ENCODE measurements around the gene EIPR1.

EIPR1 gene

DNA sequence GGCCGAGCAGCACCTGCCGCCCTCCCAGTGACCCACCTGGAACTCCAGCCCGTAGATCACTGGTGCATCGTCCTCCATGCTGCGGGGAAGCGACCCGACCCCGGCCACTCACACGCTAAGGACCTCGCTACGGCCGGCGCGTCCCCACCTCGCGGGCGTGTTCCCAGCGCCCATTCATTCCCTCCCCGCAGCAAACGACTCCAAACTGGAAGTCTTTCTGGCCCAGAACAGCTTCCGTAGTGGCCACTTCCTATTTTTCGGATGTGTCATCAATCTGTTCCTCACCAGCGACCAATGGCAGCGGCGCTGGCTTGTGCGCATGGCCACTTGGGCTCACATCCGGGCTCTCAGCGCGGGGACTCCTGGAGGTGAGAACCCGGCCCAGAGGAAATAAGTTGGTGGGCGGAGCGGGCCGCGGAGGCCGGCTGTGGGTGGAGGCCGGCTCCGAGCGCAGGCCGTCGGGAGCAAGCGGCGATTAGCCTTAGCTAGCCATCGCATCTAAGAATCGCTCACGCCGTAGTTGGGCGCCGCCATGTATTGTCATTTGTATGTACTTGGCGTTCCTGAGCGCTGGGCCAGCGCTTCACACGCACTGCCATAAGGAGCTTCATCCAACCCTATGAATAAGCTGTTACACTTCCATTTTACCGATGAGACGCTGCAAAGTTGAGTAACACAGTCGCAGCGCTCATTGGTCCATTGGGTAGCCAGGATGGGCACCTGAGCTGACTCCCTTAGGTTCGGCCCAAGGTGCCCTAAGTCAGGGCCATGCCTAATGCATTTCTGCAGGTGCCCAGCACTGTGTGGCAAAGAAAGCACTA, at the start of gene EIPR1:
Gene EIPR1 (minus strand): TSS at position 207 of the 821 bp plus-strand sequence. CDS start 129 bp downstream, at position 78.
- DNase-seq = peak; percentile 99

DNA sequence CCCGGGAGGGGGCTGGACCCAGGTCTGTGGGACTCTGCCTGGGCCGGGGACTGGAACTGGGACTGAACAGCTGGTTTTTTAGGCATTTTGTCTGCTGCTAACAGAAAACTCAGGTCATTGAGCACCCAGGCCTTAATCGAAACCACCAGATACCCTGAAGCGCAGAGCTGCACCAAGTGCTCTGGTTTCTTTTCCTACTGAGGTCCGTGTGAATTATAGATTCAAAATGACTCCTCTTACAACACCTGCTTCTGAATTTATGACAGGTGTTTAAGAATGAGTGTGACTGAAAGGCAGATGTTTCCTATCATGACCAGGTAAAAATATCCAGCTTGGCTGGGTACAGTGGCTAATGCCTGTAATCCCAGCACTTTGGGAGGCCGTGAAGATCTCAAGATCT, 49.7 kb upstream of the EIPR1 start:
- DNase-seq = no peak

DNA sequence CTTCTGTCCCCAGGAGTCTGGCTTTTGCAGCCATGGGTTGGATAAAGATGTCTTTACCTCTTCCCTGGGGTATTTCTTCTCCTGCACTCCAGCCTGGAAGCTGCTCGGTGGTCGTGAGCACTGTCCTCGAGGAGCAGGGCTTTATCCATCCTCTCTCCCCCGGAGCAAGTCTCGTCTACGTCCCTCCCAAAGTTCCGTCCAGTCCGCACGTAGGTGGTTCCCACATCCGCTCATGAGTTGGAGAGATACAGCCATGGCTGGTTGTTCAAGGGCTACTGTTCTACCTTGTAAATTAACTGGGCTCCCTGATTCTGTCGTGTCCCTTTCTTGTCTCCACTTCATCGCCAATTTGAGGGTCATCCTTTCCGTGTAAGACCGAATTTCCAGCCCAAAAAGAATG, 49.0 kb upstream of the EIPR1 start:
- DNase-seq = no peak

DNA sequence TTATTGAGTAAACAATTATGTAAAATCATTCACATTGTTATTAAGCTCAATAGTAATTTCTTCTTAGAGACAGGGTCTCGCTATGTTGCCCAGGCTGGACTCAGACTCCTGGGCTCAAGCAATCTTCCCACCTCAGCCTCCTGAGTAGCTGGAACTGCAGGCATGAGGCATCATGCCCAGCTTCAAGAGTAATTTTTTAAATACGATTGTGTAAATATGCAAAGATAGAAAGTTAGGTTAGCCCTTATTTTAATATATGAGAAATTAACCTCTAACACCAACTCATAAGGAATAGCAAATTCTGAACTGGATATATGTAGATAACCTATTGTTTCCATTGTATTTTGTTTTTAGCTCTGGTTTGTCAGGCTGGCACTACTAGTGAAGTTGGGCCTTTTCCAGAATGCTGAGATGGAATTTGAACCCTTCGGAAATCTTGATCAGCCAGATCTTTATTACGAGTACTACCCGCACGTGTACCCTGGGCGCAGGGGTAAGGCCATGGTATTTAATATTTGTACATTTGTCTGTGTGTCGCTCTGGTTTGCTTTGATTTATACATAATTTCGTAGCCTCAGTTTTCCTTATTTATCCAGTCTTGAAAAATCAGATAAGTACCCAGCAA, 46.7 kb upstream of the EIPR1 start:
- no peak for DNase-seq

DNA sequence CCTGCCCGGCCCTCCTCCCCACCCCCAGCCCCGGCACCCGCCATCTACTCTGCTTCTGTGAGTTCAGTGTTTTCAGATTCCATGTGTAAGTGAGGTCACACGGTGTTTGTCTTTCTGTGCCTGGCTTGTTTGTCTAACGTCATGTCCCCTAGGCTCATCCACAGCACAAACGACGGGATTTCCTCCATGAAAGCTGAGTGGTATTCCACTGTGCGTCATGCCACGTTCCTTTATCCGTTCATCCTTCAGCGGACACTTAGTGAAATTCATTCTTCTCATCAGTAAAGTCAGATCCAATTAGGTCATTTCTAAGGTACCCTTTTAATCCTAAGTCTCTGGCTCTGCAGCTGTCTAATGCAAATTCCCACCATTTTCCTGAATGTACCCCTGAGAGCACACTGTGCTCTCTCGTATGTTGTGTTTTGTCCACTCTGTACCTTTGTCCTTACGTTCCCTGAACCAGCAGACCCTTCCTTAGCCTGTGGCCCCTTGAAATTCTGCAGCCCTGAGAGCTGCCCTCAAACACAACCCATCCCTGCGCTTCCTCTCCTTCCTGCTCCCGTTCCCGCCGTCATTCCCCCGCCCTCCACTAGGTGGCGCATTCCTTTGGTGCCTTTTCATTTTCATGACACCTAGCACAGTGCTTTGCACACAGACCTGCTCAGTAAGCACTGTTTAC, 46.0 kb upstream of the EIPR1 start:
- peak; percentile 39 for DNase-seq

DNA sequence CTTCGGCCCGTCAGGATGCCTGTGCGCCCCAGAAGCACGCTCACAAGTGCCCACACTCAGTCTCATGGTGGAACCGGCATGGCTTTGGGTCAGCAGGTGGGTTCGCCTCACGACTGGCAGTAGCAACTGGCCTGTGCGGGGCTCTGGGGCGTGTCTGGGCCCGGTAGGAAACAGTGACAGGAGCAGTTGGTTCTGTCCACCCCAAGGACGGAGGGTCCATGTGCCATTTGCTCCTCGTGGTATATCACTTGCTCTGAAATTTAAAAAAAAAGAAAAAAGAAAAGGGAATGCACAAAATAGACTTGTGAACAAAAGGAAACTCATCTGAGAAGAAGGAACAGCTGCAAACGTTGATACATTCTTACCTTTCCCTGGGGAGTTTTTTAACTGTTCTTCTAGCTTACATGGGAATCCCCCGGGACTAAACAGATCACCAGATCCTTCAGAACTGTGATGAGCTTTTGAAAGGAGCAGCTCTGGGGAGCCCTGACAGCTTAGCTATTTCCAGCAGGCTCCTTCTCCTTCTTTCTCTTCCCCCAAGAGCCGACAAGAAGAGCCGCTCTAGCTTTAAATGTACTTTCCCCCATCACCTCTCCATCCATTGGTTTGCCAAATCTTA, 44.7 kb upstream of the EIPR1 start:
- DNase-seq = no peak

DNA sequence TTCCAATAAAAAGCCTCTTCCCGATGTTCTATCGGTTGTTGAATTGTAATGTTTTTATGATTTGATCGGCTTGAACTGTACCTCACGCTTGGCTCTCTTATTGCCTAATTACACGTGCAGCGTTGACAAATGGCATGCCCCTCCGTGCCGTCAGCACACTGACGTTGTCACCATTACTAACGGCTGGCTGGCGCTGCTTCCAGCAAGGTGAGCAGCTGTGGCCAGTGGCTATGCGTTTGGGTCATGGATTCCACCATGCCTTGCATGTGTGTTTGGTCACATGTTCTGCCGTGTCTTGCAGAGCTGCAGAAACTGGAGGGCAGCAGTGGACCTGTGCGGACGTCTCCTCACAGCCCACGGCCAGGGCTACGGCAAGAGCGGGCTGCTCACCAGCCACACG, 44.0 kb upstream of the EIPR1 start:
- DNase-seq = no peak

DNA sequence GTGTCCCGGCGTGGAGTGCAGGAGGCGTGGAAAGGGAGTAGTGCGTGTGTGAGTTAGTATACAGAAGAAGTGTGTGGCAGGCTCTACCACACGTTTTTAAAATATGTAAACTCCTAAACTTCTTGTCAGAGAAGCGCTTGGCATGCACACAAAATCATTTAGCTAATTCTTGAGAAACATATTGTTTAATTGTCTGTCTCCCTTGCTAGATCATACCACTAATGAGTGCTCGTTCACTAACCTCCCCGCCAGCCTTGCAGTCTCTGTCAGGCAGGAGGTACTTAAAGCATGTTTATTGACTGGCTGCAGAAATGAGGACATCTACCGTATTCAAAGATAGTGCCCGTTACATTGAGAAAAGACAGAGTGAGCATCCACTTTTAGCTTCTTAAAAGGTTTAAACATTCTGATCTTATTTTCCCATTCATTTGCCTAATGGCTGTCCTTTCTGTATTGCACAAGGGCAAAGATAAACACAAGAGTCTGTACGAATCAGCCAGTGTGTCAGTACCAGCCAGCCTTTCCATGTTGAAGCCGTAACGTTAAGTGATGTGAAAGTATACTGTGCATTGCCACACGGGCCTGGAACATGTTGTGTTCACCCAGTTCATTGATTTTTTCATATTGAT, 43.3 kb upstream of the EIPR1 start:
- DNase-seq = no peak

DNA sequence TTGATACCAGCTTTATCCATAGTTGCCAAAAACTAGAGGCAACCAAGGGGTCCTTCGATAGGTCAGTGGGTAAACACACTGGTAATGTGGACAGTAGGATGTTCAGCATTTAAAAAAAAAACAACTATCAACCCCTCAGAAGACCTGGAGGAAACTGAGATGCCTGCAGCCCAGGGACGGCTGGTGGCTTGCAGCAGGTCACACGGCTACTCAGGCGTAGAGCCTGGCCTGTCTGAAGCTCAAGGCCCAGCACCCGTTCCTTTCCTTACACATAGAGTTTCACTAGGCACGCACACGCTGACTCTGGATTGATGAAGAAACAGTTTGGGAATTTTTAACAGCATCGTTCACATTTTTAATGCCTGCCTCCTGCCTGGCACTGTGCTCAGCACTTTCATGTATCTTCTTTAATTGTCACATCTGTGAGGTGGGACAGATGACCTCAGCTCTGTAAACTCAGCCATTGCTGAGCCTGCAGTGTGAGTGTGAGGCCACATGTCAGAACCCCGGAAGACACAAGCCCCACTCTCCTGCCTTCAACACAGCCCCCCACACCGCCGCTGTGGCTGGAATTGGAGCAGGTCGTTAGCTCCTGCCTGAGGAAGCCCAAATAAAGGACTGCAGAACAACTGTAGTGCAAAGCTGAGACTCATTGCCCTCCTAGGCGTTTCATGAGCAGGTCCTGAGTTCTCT, 42.6 kb upstream of the EIPR1 start:
- no peak for DNase-seq

DNA sequence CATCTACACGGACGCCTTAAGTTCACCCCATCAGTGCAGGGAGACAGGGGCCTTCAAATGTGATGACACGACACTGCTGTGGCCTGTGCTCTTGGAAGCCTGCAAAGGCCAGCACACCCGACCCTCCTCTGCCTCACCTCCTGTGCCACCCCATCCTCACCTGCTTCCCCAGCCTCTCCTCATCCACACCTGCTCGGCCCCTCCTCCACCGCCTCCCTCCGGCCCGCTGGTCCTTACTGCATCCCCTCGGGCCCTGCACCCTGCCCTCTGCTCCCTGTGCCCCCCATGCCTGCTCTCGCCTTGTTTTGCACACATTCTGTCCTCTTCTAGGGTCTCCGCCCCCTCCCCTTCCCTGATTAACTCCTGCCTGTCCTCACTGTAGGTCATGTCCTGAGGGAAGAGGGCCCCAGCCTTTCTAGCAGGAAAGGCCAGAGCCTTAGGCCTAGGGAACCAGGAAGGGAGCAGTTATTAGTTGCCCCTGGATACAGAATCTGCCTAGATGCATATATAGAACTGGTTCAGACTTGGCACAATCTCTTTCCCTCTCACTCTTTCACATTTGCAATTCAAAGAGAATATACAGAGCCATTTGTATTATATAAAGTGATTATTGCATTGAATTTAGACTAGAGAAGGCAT, 41.3 kb upstream of the EIPR1 start:
- DNase-seq = no peak

DNA sequence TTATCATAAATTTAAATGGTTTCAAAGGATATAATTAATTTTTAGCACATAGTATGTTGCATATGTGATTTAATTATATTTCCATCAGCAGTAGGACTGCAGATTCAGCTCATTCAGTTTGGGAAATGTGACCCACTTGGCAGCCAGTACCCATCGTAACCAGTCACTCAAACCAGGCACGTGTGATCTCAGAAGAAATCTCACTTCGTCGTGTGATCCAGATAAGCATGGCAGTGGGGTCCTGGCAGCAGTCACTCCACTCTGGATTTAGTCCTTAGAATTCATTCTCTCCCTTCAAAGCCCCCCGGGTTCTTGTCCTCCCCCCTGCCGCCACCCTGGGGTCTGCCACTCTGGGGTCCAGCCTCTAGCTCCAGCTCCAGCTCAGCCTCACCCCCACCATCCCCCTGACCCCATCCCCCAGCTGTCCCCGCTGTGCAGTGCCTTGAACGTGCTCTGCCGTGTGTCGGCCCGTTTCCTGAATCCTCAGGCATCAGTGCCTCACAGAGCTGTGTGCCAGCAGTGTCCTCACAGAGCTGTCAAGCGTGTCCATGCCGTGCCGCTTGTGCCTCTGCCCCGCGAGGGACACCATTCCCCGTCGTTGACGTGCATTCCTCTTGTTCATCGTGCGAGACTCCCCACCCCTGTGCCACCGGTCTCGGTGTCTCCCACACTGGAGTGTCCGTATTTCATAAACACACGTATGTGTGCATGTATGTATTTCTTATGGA, 36.7 kb upstream of the EIPR1 start:
- no peak for DNase-seq

DNA sequence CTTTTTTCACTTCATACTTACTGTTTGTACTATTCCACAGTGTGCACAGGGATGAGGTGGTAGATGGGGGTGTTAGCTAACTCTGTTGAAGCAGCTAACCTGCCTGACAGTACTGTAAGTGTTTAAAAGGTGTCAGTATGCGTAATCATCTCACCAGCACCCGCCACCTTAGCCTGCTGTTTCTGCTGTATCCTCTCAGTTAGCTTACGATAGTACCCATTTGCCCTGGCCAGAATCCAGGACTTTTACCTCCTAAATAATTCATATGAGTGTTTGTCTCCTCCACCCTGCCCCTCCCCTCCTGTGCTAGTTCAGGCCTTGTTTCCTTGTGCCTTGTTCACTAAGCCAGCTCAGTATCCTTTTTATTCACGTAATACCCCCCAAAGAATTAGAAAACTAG, 36.1 kb upstream of the EIPR1 start:
- no peak for DNase-seq

DNA sequence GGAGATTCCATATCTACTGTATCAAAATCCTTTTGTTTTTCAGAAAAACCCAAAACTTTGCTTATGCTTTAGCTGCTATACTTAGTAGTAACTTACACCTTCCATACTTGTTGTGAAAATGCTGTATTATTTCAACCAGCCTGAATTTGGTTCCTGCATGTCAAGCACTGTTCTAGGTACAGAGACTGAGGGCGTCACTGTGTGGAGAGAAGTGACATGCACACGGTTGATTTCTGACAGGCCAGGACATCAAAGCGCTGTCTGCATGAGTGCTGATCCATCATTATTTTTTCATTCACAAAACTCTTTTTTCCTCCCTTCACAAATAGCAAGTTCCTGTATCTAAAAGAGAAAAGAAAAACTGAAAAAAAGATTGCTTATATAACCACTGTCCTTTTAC, 33.5 kb upstream of the EIPR1 start:
- DNase-seq = no peak

DNA sequence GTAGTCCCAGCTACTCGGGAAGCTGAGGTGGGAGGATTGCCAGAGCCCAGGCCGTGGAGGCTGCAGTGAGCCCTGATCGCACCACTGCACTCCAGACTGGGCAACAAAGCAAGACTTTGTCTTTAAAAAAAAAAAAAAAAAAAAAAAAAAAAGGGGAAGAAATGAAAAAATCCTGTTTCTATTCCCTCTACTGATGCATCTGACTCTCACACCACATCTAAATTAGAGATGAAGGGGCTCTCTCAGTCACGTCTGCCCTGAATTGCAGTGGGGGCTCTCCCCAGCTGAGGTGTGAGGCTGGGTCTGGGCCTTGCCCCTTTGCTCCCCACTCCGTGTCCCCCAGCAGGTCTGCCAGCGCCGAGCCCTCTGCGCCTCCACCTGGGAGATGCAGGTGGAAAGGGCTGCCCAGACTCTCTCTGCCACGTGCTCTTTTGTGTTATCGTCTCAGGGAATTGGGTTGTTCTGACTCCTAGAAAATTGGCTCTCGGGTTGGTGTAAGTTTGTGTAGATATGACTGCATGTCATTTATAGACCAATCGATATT, 32.1 kb upstream of the EIPR1 start:
- no peak for DNase-seq

DNA sequence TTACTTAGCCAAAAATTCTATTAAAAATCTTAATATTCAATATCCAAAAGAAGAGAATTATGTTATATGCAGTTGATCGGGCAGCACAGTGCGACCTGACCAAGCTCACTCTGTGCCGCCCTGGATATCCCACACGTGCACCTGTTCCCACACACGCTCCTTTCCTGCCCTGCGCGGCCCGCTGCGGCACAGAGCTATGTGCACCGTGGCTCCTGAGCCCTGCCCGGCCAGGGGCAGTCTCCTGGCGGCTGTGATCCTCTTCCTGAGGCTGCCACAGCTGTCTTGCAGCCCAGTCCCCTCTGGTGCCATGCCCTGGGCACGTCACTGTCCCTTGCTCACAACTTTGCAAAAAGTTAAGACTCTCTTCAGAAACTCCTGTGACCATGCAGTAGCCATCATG, 31.2 kb upstream of the EIPR1 start:
- DNase-seq = no peak

DNA sequence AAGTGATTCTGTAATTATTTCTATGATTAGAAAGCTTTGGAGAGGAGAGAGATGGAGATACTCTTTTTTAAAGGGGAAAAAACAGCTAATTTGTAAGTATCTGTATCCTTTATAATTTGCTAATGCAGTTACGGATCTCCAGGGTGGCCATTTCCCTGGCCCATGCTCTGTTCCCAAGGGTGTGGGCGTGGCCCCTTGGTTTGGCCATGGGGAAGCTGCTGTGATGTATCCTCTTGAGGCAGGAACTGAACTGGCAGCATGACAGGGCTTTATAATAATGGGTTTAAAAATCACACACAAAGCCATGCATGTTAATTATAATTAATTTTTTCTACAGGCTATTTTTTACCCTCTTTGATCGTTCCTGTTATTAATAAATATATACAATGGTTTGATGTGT, 28.9 kb upstream of the EIPR1 start:
- DNase-seq = no peak

DNA sequence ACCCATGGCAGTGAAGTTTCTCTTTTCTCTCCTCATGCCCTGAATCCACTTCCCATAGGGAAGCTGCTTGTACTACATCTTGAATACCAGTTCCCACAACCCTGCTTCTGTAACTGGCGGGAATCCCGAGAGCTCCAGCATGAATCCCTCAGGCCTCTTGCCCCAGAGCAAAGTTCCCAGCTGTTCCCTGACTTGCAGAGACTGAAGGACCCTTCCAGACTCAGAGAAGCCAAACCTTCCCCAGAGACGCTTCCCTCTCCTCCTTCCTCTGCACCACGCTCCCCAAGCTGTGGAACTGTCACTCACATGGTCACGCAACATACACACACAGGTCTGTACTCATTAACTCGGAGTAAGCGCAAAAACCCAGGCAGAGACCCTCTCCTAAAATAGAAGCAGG, 28.3 kb upstream of the EIPR1 start:
- no peak for DNase-seq

DNA sequence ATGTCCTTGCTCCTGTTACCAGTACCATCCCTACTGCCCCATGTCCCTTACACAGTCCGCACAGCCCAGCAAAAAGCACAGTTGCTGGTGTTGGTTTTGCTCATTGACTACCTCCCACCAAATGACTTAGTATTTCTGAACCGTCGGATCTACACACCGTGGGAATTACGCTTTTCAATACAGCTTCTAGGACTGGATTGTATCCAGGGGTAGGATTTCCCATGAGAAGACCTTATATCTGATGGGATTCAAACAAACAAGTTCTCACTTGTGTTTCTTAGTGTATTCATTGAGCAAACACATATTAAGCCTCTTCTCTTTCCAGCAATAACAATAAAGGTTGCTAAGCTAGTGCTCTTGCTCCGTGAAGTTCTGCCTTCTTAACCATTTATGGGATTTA, 27.7 kb upstream of the EIPR1 start:
- no peak for DNase-seq

DNA sequence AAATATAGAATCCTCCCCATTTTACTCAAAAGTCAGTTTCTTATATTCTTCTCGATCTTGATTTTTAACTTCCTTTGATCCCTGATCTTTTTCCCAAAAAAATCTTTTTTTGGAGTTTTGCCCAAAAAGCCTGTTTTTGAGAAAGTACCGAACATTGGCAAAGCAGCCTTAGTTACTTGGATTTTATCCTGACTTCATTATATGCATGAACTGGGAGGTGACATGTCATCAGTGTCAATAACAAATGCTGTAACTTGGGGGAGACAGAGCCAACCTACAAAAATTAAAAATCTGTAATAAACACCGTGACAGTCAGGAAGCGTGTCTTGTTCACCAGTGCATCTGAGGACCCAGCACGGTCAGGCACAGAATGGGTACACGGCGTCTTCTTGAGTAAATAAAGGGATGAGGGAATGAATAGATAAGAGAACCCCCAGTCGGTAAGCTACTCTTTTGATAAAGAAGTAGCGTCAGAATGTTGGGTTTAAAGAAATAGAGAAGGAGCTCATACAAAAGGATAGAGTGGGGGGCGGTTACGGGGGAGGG, 26.8 kb upstream of the EIPR1 start:
- DNase-seq = no peak

DNA sequence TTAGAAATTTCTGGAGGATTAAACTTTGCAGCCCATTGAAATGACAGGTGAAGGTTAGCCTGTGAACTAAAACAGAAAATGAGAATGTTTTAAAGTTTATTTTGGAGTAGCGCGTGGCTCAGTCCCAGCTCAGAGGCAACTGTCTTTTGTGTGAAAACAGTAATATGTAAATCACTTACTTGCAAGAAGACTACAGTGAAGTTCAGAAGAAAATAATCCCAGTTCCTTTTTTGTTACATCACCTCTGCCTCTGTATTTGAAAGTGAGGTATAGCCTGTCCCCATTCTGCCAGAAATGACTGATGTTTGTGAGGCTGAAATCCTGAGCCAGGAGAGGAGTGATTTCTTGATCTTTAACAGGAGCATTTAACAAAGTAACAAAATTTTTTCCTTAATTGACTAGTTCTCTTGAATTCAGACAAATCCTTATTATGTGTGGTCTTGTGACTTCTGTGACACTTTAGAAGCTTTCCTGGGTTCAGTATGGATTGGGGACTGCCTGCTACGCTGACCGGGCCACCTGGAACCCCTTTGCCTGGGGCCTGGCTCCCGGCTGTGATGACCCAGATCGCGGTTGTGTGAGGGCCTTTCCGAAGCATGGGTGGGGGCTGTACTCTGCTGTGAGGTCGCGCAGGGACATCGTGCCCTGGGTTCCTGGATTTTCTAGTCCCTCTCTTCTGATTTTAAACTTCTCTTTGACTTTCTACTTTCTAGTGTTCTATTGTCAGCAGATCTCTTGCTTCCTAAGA, 26.1 kb upstream of the EIPR1 start:
- DNase-seq = peak; percentile 27
